Sigmoid colon (tissue), 7 donors: ENCODE data around the gene ABCC3. TPM values are rescaled to one million over a fixed set of nuclear protein-coding genes. Genes with fewer than 3 reads are reported as not detected.

Source experiments
- DNase-seq: peaks from one replicate; pipeline ENCODE4 v3.0.0-alpha.2; 2019
- H3K27ac ChIP-seq, 4 donors: fragments of 200-600 bp; sonication (generic); one replicate each; pipeline ENCODE4 v1.5.1; 2016 to 2019; ENCODE audit warnings: mild to moderate bottlenecking in 1 of 4
- H3K27me3 ChIP-seq, 3 donors: fragments of 200-600 bp; sonication (generic); one replicate each; pipeline ENCODE4 v1.5.1; 2019; ENCODE audit warnings: mild to moderate bottlenecking in 1 of 3
- H3K36me3 ChIP-seq, 4 donors: fragments of 200-600 bp; sonication (generic); one replicate each; pipeline ENCODE4 v1.5.1; 2016 to 2019
- H3K4me1 ChIP-seq, 4 donors: fragments of 200-600 bp; sonication (generic); one replicate each; pipeline ENCODE4 v1.5.1; 2017 to 2019
- H3K4me3 ChIP-seq, 4 donors: fragments of 200-600 bp; sonication (generic); one replicate each; pipeline ENCODE4 v1.5.1; 2017 to 2019; ENCODE audit warnings: mild to moderate bottlenecking in 2 of 4, moderate library complexity in 1 of 4
- H3K9me3 ChIP-seq, 4 donors: fragments of 200-600 bp in 3 of 4; sonication (generic) in 3 of 4; one replicate each; pipeline versions ENCODE4 v1.5.1 to v1.6.1; 2013 to 2019
- EP300 ChIP-seq, 4 donors: sonication (generic); formaldehyde crosslinking; IDR thresholded peaks; one replicate each; pipeline ENCODE4 v1.6.1; 2017; ENCODE audit warnings: antibody characterized with exemption in 4 of 4
- POLR2A ChIP-seq, 2 donors: fragments of 450-650 bp; IDR thresholded peaks; one replicate each; pipeline ENCODE4 v1.6.1; 2016; ENCODE audit warnings: antibody characterized with exemption in 2 of 2, mild to moderate bottlenecking in 2 of 2, moderate library complexity in 2 of 2
- POLR2AphosphoS5 ChIP-seq, 4 donors: sonication (generic); formaldehyde crosslinking; IDR thresholded peaks; one replicate each; pipeline ENCODE4 v1.6.1; 2017; ENCODE audit warnings: antibody characterized with exemption in 4 of 4
- WGBS, 2 donors: extraction: QIAGEN DNeasy Blood & Tissue Kit; methylation state at CpG; one replicate each; pipeline ENCODE4 v1.1.7; 2013; 5-methylcytosine and 5-hydroxymethylcytosine counted together
- intact Hi-C: fragments of 100-400 bp; cut with DNase I; formaldehyde crosslinking; loops from one replicate; pipeline ENCODE4 v1.15.1; 2023
- polyA plus RNA-seq, 3 donors: library from polyadenylated mRNA; stranded (reverse); fragments of 200-250 nt; gene quantifications; one replicate each; pipeline ENCODE4 v1.2.3, GENCODE V29; 2013
- total RNA-seq, 4 donors: library from RNA; depleted of rRNA; stranded (reverse); fragments of >200 nt; gene quantifications; one replicate each; pipeline ENCODE4 v1.1.0, GENCODE V29; 2016
- TF ChIP-seq, protein P1 (sequence below), 4 experiments: fragments of 450-650 bp in 3 of 4; fragments of 200-600 bp in 1 of 4; IDR thresholded peaks; one replicate each; pipeline ENCODE4 v1.5.1; 2016 to 2019; ENCODE audit warnings: antibody characterized with exemption in 4 of 4, mild to moderate bottlenecking in 3 of 4, moderate library complexity in 2 of 4
- donor health status: healthy with polysubstance abuse.
- donor health status: Bipolar disorder and iron deficiency.
- donor health status: healthy.

ABCC3 gene
- total and polyA plus RNA-seq, 7 donors = 0.71 to 94.1 (median 2.6) TPM

DNA sequence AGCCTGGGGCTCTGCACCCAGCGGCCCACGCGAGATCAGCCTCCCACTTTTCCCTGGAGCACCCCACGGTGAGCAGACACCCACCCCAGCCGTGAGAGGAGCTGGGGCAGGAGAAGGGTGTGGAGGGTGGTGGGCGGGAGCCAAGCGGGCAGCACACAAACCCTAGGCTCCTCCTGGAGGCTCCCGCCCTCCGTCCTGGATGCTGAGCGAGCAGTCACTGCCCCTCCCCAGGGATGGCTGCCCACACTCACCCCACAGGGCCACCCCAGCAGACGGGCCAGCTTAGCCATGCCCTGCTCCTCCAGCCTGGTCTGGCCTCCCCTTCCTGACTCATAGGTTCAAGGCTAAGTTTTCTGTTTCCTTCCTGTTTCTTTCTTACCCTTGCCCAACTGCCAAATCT lies 15.7 kb upstream of the ABCC3 start:
- peaks cover 0 to 17% (median 0%) of the 10 kb centered on the region in 3 donors for H3K27me3 ChIP-seq
- H3K4me1 ChIP-seq = no peaks in the 10 kb centered on the region
- H3K36me3 ChIP-seq = no peaks in the 10 kb centered on the region
- intact Hi-C loops = no loop called here
- TF ChIP-seq, protein P1, sequence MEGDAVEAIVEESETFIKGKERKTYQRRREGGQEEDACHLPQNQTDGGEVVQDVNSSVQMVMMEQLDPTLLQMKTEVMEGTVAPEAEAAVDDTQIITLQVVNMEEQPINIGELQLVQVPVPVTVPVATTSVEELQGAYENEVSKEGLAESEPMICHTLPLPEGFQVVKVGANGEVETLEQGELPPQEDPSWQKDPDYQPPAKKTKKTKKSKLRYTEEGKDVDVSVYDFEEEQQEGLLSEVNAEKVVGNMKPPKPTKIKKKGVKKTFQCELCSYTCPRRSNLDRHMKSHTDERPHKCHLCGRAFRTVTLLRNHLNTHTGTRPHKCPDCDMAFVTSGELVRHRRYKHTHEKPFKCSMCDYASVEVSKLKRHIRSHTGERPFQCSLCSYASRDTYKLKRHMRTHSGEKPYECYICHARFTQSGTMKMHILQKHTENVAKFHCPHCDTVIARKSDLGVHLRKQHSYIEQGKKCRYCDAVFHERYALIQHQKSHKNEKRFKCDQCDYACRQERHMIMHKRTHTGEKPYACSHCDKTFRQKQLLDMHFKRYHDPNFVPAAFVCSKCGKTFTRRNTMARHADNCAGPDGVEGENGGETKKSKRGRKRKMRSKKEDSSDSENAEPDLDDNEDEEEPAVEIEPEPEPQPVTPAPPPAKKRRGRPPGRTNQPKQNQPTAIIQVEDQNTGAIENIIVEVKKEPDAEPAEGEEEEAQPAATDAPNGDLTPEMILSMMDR (IDR thresholded peaks at IDR 0.05) = no peak
- TF ChIP-seq POLR2AphosphoS5 (IDR thresholded peaks at IDR 0.05) = no peak
- TF ChIP-seq POLR2A (IDR thresholded peaks at IDR 0.05) = no peak
- H3K27ac ChIP-seq = no peak overlapping the region
- WGBS, 2 donors = 75 to 82% methylated on average over 11 of the region's 11 CpGs
- H3K9me3 ChIP-seq = no peaks in the 10 kb centered on the region
- no peak for DNase-seq
- H3K4me3 ChIP-seq = no peak overlapping the region

DNA sequence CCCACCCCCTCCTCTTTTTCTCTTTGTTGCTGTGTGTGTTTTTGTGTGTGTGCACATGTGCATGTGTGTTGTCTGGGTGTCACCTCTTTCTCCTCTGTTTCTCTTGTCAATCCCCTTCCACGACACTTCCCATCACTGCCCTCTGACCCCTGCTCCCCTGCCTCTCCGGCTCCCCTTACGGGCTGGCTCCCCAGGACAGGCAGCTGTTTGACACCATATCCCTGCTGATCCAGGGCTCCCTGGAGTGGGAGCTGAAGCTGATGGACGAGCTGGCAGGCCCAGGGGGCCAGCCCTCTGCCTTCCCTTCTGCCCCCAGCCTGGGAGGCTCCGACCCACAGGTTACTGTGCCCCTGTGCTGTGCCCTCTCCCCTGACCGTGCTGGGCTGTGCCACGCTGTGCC lies 15.2 kb upstream of the ABCC3 start:
- peaks cover 0 to 22% (median 0%) of the 10 kb centered on the region in 3 donors for H3K27me3 ChIP-seq
- H3K27ac ChIP-seq = no peak overlapping the region
- H3K36me3 ChIP-seq = no peaks in the 10 kb centered on the region
- no peak for TF ChIP-seq POLR2A (IDR thresholded peaks at IDR 0.05)
- TF ChIP-seq EP300 (IDR thresholded peaks at IDR 0.05) = no peak
- TF ChIP-seq, protein P1 (IDR thresholded peaks at IDR 0.05) = no peak
- no peak for TF ChIP-seq POLR2AphosphoS5 (IDR thresholded peaks at IDR 0.05)
- DNase-seq = no peak
- no peak overlapping the region for H3K4me3 ChIP-seq
- WGBS, 2 donors = 87 to 89% methylated on average over 7 of the region's 7 CpGs
- H3K9me3 ChIP-seq = no peaks in the 10 kb centered on the region
- H3K4me1 ChIP-seq = no peaks in the 10 kb centered on the region
- intact Hi-C loops = no loop called here

DNA sequence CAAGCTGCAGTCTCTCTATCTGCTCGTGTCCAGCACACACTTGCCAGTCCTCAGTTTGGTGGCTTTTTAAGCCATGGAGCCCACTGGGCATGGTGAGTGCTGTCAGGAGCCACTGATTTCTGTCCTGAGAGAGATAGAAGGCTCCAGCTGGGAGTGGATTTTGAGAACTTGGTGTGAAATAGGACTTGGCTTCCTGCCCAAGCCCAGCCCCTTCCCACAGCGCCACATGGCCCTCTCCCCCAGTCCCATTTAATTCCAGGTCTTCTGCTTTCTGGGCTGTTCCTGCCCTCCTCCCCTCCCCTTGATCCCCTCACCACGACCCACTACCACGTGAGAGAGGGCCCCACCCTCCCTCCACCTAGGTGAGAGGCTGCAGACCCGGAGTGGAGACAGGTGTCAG lies 14.4 kb upstream of the ABCC3 start:
- intact Hi-C loops = no loop called here
- Histone ChIP-seq H3K4me3 (no peak overlapping the region), H3K27me3 (peaks cover 0 to 24% (median 0%) of the 10 kb centered on the region in 3 donors), H3K9me3 (no peaks in the 10 kb centered on the region), H3K36me3 (no peaks in the 10 kb centered on the region), H3K27ac (no peak overlapping the region), H3K4me1 (no peaks in the 10 kb centered on the region)
- DNase-seq = no peak
- 52 to 60% methylated on average over 5 of the region's 5 CpGs for WGBS, 2 donors
- TF ChIP-seq, protein P1 (IDR thresholded peaks at IDR 0.05) = no peak
- TF ChIP-seq POLR2AphosphoS5 (IDR thresholded peaks at IDR 0.05) = no peak
- no peak for TF ChIP-seq EP300 (IDR thresholded peaks at IDR 0.05)
- TF ChIP-seq POLR2A (IDR thresholded peaks at IDR 0.05) = no peak

DNA sequence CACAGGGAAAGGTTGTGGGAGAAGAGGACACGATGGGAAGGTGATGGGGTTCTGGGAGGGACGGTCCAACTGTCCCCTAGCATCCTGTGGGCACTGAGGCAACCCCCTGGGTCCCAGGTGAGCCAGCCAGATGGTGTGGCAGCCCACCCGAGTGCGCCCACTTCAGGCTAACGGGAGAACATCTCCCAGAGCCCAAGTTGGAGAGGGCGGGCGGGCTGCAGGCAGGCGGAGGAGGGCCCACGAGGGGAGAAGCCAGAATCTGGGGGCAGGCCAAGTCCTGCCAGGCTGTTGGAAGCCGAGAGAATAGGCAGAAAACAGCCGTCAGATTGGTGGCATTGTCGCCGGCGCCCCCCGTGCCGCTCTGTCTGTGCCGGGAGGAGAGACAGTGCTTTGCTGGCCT lies 13.8 kb upstream of the ABCC3 start:
- WGBS, 2 donors = 79 to 83% methylated on average over 17 of the region's 17 CpGs
- H3K27ac ChIP-seq = no peak overlapping the region
- H3K4me1 ChIP-seq = peaks cover 0 to 2% (median under 1%) of the 10 kb centered on the region in 4 donors
- H3K36me3 ChIP-seq = no peaks in the 10 kb centered on the region
- peaks cover 0 to 24% (median 0%) of the 10 kb centered on the region in 3 donors for H3K27me3 ChIP-seq
- H3K9me3 ChIP-seq = no peaks in the 10 kb centered on the region
- intact Hi-C loops = no loop called here
- TF ChIP-seq POLR2AphosphoS5 (IDR thresholded peaks at IDR 0.05) (no peak), POLR2A (IDR thresholded peaks at IDR 0.05) (no peak), EP300 (IDR thresholded peaks at IDR 0.05) (no peak)
- TF ChIP-seq, protein P1 (IDR thresholded peaks at IDR 0.05) = no peak
- H3K4me3 ChIP-seq = no peak overlapping the region
- no peak for DNase-seq

DNA sequence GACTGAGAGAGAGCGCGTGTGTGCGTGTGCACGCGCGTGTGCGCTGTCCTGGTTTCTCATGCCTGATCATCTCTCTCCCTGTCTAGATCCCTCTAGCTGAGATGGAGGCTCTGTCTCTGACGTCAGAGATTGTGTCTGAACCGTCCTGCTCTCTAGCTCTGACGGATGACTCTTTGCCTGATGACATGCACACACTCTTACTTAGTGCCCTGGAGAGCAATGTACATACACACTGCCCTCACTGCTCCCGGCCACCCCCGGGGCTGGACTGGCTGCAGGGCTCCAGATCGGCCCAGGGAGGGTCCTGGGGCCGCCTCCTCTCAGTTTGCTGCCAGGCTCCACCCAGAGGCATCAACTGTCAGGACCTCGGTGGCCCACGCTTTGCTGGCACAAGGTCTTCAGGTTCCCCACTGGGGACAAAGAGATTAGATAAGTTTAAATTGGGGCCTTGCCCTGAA lies 13.1 kb upstream of the ABCC3 start:
- WGBS, 2 donors = 78 to 79% methylated on average over 16 of the region's 16 CpGs
- intact Hi-C loops = no loop called here
- no peak for DNase-seq
- Histone ChIP-seq H3K27ac (no peak overlapping the region), H3K4me1 (peaks cover 0 to 8% (median 4%) of the 10 kb centered on the region in 4 donors), H3K27me3 (peaks cover 0 to 24% (median 0%) of the 10 kb centered on the region in 3 donors), H3K4me3 (no peak overlapping the region), H3K9me3 (no peaks in the 10 kb centered on the region), H3K36me3 (no peaks in the 10 kb centered on the region)
- TF ChIP-seq EP300 (IDR thresholded peaks at IDR 0.05) (no peak), POLR2AphosphoS5 (IDR thresholded peaks at IDR 0.05) (no peak), POLR2A (IDR thresholded peaks at IDR 0.05) (no peak)
- TF ChIP-seq, protein P1 (IDR thresholded peaks at IDR 0.05) = no peak
